Measurements from ENCODE around the gene ELAVL1. TPM values are rescaled to one million over a fixed set of nuclear protein-coding genes. Genes with fewer than 3 reads are reported as not detected.

Gene ELAVL1
- total and polyA plus RNA-seq, 9 of the 15 experiments (the other 6 are each of a cell fraction or from before 2014, with no cell fraction given), result 4.3 to 172 (median 69.2) TPM

DNA sequence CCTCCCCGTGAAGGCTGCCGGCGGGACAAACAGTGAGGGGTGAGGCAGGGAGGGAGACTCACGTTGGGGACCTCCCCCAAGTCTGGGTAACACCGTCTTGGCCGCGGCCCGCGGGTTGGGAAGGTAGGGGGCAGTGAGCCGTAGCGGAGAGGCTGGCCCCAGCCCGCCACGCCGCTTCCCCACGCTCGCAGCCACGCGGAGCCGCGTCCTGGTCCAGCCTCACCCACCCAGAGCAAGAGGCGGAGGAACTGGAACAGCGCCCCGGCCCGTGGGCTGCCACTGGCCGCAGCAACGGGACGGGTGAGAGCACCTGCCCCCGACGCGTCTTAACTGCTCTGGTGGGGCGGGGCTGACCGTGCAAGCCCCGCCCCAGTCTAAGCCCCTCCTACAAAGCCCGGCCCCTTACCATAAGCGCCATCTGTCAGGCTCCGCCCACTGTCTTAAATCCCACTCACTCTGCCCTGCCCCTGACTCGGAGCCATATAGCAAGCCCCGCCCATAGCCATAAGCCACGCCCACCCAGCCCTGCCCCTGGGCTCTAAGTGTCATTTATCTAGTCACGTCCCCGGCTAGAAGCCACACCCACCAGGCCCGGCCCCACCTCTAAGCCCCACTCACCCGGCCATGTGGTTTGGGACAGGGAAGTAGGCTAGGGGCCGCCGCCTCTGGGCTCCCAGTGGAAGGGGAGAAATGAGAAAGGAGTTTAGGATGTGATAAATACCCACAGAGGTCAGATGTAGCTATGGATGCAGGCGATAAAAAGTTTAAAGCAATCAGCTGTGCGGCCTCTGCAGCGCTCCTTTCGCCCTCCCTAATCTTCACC lies 45.0 kb upstream of the ELAVL1 start (continued):
- TF ChIP-seq ZNF282 (CRISPR knock-in tag; IDR thresholded peaks at IDR 0.05) (no peak), JUND (IDR thresholded peaks at IDR 0.05; ENCODE audit: borderline replicate concordance, low read depth, low read length) (no peak), JUND (tag; IDR thresholded peaks at IDR 0.05; ENCODE audit: borderline replicate concordance, low read depth, low read length) (no peak), NUFIP1 (IDR thresholded peaks at IDR 0.05; ENCODE audit: partially characterized antibody) (no peak), RBM15 (IDR thresholded peaks at IDR 0.05; ENCODE audit: insufficient read depth, low read length) (no peak), LEF1 (IDR thresholded peaks at IDR 0.05) (no peak), SREBF1 (IDR thresholded peaks at IDR 0.05; ENCODE audit: borderline replicate concordance, low read depth, low read length) (no peak), RBFOX2 (IDR thresholded peaks at IDR 0.05; ENCODE audit: low read depth, low read length) (peak; percentile 89), GABPB1 (CRISPR knock-in tag; IDR thresholded peaks at IDR 0.05) (no peak; the same call in 1 of the 2 replicates), SMAD2 (IDR thresholded peaks at IDR 0.05; ENCODE audit: low read depth, low read length) (no peak), FOXK1 (CRISPR knock-in tag; IDR thresholded peaks at IDR 0.05; ENCODE audit: borderline replicate concordance) (no peak)
- TF ChIP-seq, protein P1, sequence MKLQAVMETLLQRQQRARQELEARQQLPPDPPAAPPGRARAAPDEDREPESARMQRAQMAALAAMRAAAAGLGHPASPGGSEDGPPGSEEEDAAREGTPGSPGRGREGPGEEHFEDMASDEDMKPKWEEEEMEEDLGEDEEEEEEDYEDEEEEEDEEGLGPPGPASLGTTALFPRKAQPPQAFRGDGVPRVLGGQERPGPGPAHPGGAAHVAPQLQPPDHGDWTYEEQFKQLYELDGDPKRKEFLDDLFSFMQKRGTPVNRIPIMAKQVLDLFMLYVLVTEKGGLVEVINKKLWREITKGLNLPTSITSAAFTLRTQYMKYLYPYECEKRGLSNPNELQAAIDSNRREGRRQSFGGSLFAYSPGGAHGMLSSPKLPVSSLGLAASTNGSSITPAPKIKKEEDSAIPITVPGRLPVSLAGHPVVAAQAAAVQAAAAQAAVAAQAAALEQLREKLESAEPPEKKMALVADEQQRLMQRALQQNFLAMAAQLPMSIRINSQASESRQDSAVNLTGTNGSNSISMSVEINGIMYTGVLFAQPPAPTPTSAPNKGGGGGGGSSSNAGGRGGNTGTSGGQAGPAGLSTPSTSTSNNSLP (IDR thresholded peaks at IDR 0.05; ENCODE audit: borderline replicate concordance, low read depth, low read length), result no peak
- TF ChIP-seq, protein P2, sequence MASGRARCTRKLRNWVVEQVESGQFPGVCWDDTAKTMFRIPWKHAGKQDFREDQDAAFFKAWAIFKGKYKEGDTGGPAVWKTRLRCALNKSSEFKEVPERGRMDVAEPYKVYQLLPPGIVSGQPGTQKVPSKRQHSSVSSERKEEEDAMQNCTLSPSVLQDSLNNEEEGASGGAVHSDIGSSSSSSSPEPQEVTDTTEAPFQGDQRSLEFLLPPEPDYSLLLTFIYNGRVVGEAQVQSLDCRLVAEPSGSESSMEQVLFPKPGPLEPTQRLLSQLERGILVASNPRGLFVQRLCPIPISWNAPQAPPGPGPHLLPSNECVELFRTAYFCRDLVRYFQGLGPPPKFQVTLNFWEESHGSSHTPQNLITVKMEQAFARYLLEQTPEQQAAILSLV (tag; IDR thresholded peaks at IDR 0.05), result no peak
- TF ChIP-seq, protein P3, sequence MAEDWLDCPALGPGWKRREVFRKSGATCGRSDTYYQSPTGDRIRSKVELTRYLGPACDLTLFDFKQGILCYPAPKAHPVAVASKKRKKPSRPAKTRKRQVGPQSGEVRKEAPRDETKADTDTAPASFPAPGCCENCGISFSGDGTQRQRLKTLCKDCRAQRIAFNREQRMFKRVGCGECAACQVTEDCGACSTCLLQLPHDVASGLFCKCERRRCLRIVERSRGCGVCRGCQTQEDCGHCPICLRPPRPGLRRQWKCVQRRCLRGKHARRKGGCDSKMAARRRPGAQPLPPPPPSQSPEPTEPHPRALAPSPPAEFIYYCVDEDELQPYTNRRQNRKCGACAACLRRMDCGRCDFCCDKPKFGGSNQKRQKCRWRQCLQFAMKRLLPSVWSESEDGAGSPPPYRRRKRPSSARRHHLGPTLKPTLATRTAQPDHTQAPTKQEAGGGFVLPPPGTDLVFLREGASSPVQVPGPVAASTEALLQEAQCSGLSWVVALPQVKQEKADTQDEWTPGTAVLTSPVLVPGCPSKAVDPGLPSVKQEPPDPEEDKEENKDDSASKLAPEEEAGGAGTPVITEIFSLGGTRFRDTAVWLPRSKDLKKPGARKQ (CRISPR knock-in tag; IDR thresholded peaks at IDR 0.05), result no peak
- TF ChIP-seq, protein P4, sequence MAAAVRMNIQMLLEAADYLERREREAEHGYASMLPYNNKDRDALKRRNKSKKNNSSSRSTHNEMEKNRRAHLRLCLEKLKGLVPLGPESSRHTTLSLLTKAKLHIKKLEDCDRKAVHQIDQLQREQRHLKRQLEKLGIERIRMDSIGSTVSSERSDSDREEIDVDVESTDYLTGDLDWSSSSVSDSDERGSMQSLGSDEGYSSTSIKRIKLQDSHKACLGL (CRISPR knock-in tag; IDR thresholded peaks at IDR 0.05; ENCODE audit: borderline replicate concordance, poor library complexity, severe bottlenecking), result peak; percentile 52
- TF ChIP-seq, protein P5, sequence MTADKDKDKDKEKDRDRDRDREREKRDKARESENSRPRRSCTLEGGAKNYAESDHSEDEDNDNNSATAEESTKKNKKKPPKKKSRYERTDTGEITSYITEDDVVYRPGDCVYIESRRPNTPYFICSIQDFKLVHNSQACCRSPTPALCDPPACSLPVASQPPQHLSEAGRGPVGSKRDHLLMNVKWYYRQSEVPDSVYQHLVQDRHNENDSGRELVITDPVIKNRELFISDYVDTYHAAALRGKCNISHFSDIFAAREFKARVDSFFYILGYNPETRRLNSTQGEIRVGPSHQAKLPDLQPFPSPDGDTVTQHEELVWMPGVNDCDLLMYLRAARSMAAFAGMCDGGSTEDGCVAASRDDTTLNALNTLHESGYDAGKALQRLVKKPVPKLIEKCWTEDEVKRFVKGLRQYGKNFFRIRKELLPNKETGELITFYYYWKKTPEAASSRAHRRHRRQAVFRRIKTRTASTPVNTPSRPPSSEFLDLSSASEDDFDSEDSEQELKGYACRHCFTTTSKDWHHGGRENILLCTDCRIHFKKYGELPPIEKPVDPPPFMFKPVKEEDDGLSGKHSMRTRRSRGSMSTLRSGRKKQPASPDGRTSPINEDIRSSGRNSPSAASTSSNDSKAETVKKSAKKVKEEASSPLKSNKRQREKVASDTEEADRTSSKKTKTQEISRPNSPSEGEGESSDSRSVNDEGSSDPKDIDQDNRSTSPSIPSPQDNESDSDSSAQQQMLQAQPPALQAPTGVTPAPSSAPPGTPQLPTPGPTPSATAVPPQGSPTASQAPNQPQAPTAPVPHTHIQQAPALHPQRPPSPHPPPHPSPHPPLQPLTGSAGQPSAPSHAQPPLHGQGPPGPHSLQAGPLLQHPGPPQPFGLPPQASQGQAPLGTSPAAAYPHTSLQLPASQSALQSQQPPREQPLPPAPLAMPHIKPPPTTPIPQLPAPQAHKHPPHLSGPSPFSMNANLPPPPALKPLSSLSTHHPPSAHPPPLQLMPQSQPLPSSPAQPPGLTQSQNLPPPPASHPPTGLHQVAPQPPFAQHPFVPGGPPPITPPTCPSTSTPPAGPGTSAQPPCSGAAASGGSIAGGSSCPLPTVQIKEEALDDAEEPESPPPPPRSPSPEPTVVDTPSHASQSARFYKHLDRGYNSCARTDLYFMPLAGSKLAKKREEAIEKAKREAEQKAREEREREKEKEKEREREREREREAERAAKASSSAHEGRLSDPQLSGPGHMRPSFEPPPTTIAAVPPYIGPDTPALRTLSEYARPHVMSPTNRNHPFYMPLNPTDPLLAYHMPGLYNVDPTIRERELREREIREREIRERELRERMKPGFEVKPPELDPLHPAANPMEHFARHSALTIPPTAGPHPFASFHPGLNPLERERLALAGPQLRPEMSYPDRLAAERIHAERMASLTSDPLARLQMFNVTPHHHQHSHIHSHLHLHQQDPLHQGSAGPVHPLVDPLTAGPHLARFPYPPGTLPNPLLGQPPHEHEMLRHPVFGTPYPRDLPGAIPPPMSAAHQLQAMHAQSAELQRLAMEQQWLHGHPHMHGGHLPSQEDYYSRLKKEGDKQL (CRISPR knock-in tag; IDR thresholded peaks at IDR 0.05; ENCODE audit: borderline replicate concordance), result no peak
